Dendritic cell treated with granulocyte-macrophage colony-stimulating factor and Interleukin-4, amounts not matched to agents 40 ng/mL and 50 ng/mL, for 4 days (primary cell): ENCODE data around the gene CHGA.

Experiments used
- H3K27ac Mint-ChIP-seq: one replicate; pipeline ENCODE4 v1.8.0; 2022; ENCODE audit warnings: mild to moderate bottlenecking, mixed read lengths
- H3K27me3 Mint-ChIP-seq: one replicate; pipeline ENCODE4 v1.8.0; 2022; ENCODE audit warnings: mild to moderate bottlenecking, mixed read lengths
- H3K36me3 Mint-ChIP-seq: one replicate; pipeline ENCODE4 v1.8.0; 2022; ENCODE audit warnings: low read depth, mixed read lengths
- H3K4me1 Mint-ChIP-seq: one replicate; pipeline ENCODE4 v1.8.0; 2022; ENCODE audit warnings: low read depth, mixed read lengths
- H3K4me3 Mint-ChIP-seq: one replicate; pipeline ENCODE4 v1.8.0; 2022; ENCODE audit warnings: mild to moderate bottlenecking, moderate library complexity, mixed read lengths
- H3K9me3 Mint-ChIP-seq: one replicate; pipeline ENCODE4 v1.8.0; 2022; ENCODE audit warnings: mixed read lengths
- intact Hi-C: fragments of 100-400 bp; cut with micrococcal nuclease; formaldehyde crosslinking; loops from one replicate; pipeline ENCODE4 v1.15.0; 2022

The CHGA gene

DNA sequence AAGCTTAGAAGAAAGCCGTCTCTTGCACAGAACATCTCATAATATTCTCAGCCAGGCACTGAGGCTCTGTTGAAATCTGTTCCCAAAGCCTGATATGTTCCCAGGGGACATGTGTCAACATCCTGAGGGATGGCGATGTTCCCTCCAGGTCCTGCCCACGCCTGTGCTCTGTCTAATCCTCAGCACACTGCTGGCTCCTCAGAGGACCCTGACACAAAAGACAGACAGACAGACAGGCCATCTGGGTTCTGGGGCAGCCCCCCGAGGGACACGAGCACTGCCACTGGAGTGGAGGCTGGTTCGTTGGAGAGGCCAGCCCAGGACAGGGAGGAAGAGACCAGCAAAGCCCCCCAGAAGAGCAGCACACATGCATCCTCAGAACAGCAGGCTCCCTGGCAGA, 27.8 kb downstream of the CHGA start:
- no peak overlapping the region for H3K4me3 Mint-ChIP-seq
- peaks cover 97% of the 10 kb centered on the region for H3K36me3 Mint-ChIP-seq
- H3K27me3 Mint-ChIP-seq = no peaks in the 10 kb centered on the region
- no peaks in the 10 kb centered on the region for H3K9me3 Mint-ChIP-seq
- peak overlapping the region; percentile 83 for H3K27ac Mint-ChIP-seq
- peaks cover 25% of the 10 kb centered on the region for H3K4me1 Mint-ChIP-seq
- intact Hi-C loops = loop anchor here (5.0 kb wide), 1 partner anchor 227 kb away; no protein-coding TSS in a partner anchor

GRCh38 chr14:92951261-92951660, 28.3 kb downstream of the CHGA start:
- Mint-ChIP-seq H3K4me1 (peaks cover 27% of the 10 kb centered on the region), H3K4me3 (no peak overlapping the region), H3K36me3 (peaks cover 97% of the 10 kb centered on the region), H3K27ac (peak overlapping the region; percentile 83), H3K9me3 (no peaks in the 10 kb centered on the region), H3K27me3 (no peaks in the 10 kb centered on the region)
- intact Hi-C loops = loop anchor here (5.0 kb wide), 1 partner anchor 226 kb away; no protein-coding TSS in a partner anchor

DNA sequence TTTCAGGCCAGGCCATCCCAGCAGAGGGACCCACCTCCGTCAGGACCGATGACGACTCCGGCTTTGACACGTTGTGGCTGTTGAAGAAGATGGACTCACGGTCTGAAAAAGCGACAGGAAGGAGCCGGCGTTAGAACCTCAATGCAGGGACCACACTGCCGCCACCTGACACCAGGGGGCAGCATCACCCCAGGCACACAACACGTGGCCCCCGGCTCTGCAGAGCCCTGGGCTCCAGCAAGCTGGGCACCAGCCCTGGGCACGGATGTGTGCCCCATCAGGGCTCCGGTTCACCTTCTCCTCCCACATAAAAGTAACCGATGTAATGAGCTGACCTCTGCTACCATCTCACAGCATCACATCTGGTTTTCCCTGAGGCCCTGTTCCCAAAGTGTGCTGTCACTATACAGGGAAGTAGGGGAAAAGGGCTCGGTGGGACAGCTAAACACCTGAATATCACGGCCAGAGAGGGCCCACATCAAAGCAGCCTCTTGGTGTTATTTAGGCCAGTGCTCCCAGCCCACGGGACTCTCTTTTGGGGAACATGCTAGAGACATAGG, 29.0 kb downstream of the CHGA start:
- H3K9me3 Mint-ChIP-seq = no peaks in the 10 kb centered on the region
- H3K27me3 Mint-ChIP-seq = no peaks in the 10 kb centered on the region
- H3K36me3 Mint-ChIP-seq = peaks cover 97% of the 10 kb centered on the region
- intact Hi-C loops = loop anchor here (1.0 to 5.0 kb wide), 3 partner anchors 163 to 225 kb away; partner anchors contain the start of gene ITPK1
- H3K27ac Mint-ChIP-seq = peak overlapping the region; percentile 83
- peak overlapping the region; percentile 27 for H3K4me3 Mint-ChIP-seq
- peaks cover 29% of the 10 kb centered on the region for H3K4me1 Mint-ChIP-seq

DNA sequence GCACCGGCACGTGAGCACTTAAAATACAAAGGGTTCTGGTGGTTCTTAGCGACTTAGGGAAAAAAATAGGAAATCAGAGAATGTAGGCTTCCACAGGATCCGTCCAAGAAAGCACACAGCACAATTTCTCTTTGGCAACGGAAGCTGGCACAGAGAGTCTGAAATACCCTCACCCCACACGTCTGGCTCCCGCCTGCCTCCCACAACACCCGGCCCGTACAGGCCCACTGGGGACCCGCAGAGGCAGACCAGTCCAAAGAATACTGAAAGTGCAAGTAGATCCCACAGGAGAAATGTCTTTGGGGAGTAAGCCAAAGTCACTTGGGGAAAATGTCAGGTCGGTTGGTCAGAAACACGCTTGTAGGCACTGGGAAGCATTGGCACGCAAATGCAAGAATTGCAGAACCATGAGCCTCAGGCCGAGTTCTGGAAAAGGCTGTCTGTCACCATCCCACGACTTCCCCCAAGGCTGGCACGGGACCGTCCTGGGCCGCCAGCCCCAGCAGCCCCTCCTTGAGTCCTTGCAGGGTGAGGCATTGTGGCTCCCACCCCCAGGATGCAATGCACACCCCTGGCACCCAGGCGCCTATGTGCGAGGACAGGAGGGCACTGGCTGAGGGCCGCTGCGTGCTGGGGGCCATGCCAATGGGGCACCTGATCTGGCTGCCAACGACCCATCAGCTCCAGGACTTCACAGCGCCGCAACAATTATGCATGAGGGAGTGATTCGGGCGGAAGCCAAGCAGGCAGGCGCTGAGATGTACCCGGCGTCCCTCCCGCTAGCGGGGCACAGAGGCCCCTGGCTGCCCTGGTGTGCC, 29.7 kb downstream of the CHGA start:
- Mint-ChIP-seq H3K4me3 (no peak overlapping the region), H3K27me3 (no peaks in the 10 kb centered on the region), H3K36me3 (peaks cover 97% of the 10 kb centered on the region), H3K4me1 (peaks cover 29% of the 10 kb centered on the region), H3K27ac (peak overlapping the region; percentile 83), H3K9me3 (no peaks in the 10 kb centered on the region)
- intact Hi-C loops = loop anchor here (1.0 to 5.0 kb wide), 3 partner anchors 162 to 225 kb away; partner anchors contain the start of gene ITPK1

DNA sequence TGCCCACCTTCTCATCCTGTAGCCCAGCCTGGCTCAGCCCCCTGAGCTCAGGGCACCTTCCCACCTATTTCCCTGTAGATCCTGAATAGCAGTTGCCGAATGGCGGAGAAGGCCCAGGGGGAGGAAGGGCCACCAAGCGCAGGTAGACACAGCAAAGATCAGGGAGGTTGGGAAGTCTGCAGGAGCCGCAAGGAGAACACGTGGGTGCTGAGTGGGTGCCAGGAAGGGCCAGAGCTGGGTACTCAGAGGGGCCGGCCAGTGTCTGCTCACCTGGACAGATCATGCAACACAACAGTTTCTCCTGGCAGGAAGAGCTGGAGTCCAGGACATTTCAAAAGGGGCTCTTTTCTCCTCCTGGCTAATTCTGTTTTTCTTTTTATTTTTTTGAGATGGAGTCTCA, 30.6 kb downstream of the CHGA start:
- intact Hi-C loops = loop anchor here (2.0 to 5.0 kb wide), 2 partner anchors 161 to 224 kb away; partner anchors contain the start of gene ITPK1

DNA sequence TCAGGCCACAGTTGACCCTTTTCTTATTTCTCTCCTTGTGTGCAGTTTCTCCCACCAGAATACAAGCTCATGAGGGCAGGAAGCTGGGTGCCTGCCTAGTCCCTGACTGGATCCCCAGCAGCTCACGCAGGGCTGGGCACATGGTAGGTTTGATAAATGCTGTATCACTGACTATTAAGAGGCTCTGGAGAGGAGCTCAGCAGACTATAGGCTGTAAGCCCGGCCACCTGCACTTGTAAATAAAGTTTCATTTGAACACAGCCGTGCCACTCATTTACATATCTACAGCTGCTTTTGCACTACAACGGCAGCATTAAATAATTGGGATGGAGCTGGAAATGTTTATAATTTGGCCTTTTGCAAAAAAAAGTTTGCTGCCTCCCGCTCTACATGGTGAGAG, 32.0 kb downstream of the CHGA start:
- Mint-ChIP-seq H3K9me3 (no peaks in the 10 kb centered on the region), H3K27me3 (no peaks in the 10 kb centered on the region), H3K4me3 (no peak overlapping the region), H3K36me3 (peaks cover 97% of the 10 kb centered on the region), H3K4me1 (peaks cover 29% of the 10 kb centered on the region), H3K27ac (no peak overlapping the region)
- intact Hi-C loops = loop anchor here (5.0 kb wide), 1 partner anchor 222 kb away; no protein-coding TSS in a partner anchor

More for the DNA sequence above, 30.6 kb downstream of the CHGA start:
- H3K27ac Mint-ChIP-seq = peak overlapping the region; percentile 83
- no peaks in the 10 kb centered on the region for H3K9me3 Mint-ChIP-seq
- H3K4me3 Mint-ChIP-seq = no peak overlapping the region
- no peaks in the 10 kb centered on the region for H3K27me3 Mint-ChIP-seq
- H3K36me3 Mint-ChIP-seq = peaks cover 97% of the 10 kb centered on the region
- peaks cover 29% of the 10 kb centered on the region for H3K4me1 Mint-ChIP-seq

DNA sequence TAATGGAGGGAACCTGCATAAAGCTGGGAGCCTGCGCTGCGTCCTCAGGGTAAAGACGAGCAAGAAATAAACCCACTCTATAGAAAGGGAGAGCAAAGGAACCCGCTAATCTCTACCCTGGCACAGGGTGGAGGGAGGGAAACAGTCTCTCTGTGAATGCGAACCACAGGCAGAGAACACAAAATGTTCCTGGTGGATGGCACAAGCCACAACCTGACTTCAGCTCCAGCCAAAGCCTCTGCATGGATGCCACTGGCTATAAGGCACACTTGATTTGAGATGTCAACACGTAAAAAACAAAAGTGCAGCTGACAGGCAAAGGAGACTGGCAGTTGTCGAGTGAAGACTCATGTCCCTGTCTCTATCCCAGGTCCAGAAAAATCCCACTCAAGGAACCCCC, 32.4 kb downstream of the CHGA start:
- peaks cover 29% of the 10 kb centered on the region for H3K4me1 Mint-ChIP-seq
- H3K27me3 Mint-ChIP-seq = no peaks in the 10 kb centered on the region
- no peaks in the 10 kb centered on the region for H3K9me3 Mint-ChIP-seq
- H3K36me3 Mint-ChIP-seq = peaks cover 97% of the 10 kb centered on the region
- no peak overlapping the region for H3K4me3 Mint-ChIP-seq
- no peak overlapping the region for H3K27ac Mint-ChIP-seq
- intact Hi-C loops = no loop called here

DNA sequence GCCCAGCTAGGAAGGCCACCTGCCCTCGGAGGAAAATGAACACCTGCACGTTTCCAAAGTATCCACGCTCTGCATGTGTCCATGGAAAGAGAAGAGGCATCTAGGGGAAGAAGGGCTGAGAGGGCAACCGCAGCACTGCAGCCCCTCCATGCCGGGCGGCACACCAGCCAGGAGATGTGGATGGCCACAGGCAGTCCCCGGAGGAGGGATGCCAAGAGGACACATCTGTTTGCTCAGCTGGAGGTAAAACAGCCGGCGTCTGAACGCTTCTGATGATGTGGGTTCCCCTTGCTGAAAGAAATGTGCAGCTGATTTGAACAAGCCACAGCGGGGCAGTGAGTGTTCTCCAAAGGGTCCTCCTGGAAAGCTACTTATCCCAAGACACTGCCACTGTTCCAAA, 34.0 kb downstream of the CHGA start:
- intact Hi-C loops = no loop called here
- Mint-ChIP-seq H3K36me3 (peaks cover 97% of the 10 kb centered on the region), H3K9me3 (no peaks in the 10 kb centered on the region), H3K27me3 (no peaks in the 10 kb centered on the region), H3K4me1 (peaks cover 25% of the 10 kb centered on the region), H3K4me3 (no peak overlapping the region), H3K27ac (no peak overlapping the region)

GRCh38 chr14:92958373-92959188, 35.6 kb downstream of the CHGA start:
- no peak overlapping the region for H3K4me3 Mint-ChIP-seq
- peak overlapping the region; percentile 35 for H3K27ac Mint-ChIP-seq
- intact Hi-C loops = no loop called here
- no peaks in the 10 kb centered on the region for H3K27me3 Mint-ChIP-seq
- peaks cover 94% of the 10 kb centered on the region for H3K36me3 Mint-ChIP-seq
- H3K9me3 Mint-ChIP-seq = no peaks in the 10 kb centered on the region
- H3K4me1 Mint-ChIP-seq = peaks cover 10% of the 10 kb centered on the region

DNA sequence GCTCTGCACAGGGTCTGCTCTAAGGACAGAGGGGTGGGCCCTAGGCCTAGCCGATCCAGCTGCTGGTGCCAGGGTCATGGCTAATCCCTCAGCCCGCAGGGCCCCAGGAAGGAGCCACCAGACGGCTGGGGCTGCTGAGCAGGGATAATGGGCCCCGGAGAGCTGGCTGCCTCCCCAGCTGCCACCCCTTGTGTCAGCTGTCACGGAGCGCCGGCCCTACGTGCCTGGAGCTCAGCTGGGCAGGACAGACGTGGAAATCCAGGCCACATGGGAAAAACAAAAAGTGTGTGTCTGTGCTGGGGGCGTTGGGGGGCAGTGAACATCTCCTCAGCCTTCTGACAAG, 36.2 kb downstream of the CHGA start:
- intact Hi-C loops = no loop called here
- Mint-ChIP-seq H3K27me3 (no peaks in the 10 kb centered on the region), H3K9me3 (no peaks in the 10 kb centered on the region), H3K27ac (peak overlapping the region; percentile 35), H3K4me3 (no peak overlapping the region), H3K36me3 (peaks cover 88% of the 10 kb centered on the region), H3K4me1 (peaks cover 11% of the 10 kb centered on the region)

- no peaks in the 10 kb centered on the region for H3K27me3 Mint-ChIP-seq
- peak overlapping the region; percentile 55 for H3K27ac Mint-ChIP-seq
- H3K36me3 Mint-ChIP-seq = peaks cover 81% of the 10 kb centered on the region
- H3K4me1 Mint-ChIP-seq = peaks cover 20% of the 10 kb centered on the region
- no peaks in the 10 kb centered on the region for H3K9me3 Mint-ChIP-seq
- intact Hi-C loops = no loop called here
- no peak overlapping the region for H3K4me3 Mint-ChIP-seq
Observed at GRCh38 chr14:92959761-92960680, 37.1 kb downstream of the CHGA start.

DNA sequence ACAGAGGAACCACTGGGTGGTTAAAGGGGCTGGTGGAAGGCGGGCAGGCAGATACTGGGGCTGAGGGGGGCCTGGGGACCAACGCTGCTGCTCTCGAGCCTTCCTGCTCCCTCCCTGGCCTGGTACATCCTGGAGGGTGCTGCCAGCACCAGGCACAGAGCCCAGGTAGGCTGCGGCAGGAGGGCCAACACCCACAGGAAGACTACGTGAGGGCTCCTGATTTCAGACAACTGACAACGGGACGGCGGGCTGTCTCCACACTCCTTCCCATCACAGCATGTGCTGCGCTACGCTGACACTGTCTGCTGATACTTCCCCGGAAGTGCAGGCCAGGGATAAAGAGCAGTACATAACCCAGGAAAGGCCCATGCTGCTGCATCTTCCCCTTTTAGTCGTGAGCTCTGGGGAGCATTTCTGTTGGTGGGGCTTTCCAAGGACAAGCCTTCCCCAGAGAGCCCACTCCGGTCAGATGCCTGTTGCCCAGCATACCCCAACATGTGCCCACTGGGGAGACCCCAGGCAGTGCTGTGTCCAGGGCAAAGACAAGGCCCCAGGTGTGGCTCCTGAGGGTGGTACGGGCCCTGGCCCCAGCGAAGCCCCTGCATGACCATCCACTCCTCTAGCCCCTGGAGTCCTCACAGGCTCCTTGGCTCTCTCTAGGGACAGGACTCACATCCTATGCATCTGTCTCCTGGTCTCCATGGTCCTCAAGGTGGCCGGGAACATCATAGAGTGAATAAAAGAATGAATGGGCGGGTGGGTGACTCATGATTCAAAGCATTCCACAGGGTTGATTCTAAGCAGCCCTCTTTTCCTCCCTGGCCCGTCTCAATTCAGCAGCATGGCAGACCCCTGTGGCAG, 38.0 kb downstream of the CHGA start:
- Mint-ChIP-seq H3K4me3 (no peak overlapping the region), H3K36me3 (peaks cover 71% of the 10 kb centered on the region), H3K4me1 (peaks cover 26% of the 10 kb centered on the region), H3K27me3 (no peaks in the 10 kb centered on the region), H3K27ac (peak overlapping the region; percentile 55), H3K9me3 (no peaks in the 10 kb centered on the region)
- intact Hi-C loops = no loop called here
